Nephron (organoid): Measurements from ENCODE around the gene BTBD9.

Experiments used
- H3K27ac Mint-ChIP-seq, 3 experiments: 2 replicates each; pipeline ENCODE4 v1.8.0; 2020; ENCODE audit warnings: mixed read lengths in 3 of 3, mild to moderate bottlenecking in 2 of 3, moderate library complexity in 1 of 3
- H3K27me3 Mint-ChIP-seq: 2 replicates; pipeline ENCODE4 v1.8.0; 2021; ENCODE audit warnings: low read depth, mild to moderate bottlenecking, moderate library complexity, mixed read lengths
- H3K36me3 Mint-ChIP-seq: 2 replicates; pipeline ENCODE4 v1.8.0; 2020; ENCODE audit warnings: low read depth, mixed read lengths
- H3K4me1 Mint-ChIP-seq: 2 replicates; pipeline ENCODE4 v1.8.0; 2020; ENCODE audit warnings: mixed read lengths
- H3K4me3 Mint-ChIP-seq, 3 experiments: 2 replicates each; pipeline ENCODE4 v1.8.0; 2020; ENCODE audit warnings: mild to moderate bottlenecking in 3 of 3, mixed read lengths in 3 of 3, moderate library complexity in 2 of 3
- H3K9me3 Mint-ChIP-seq: 2 replicates; pipeline ENCODE4 v1.8.0; 2020; ENCODE audit warnings: mixed read lengths
- CTCF ChIP-seq, 3 experiments: fragments of 200-600 bp; sonication (generic); IDR thresholded peaks; one replicate each; pipeline ENCODE4 v1.5.0; 2021; ENCODE audit warnings: antibody characterized with exemption in 3 of 3; ENCODE audit not compliant: unreplicated experiment in 3 of 3

The BTBD9 gene

GRCh38 chr6:38151580-38152500, 487.9 kb downstream of the BTBD9 start:
- TF ChIP-seq CTCF (IDR thresholded peaks at IDR 0.05; ENCODE audit: unreplicated experiment in 3 of 3): no peak
- Mint-ChIP-seq H3K36me3 (peaks cover 13% of the 10 kb centered on the region), H3K27me3 (no peaks in the 10 kb centered on the region), H3K9me3 (no peaks in the 10 kb centered on the region), H3K4me1 (peaks cover 56% of the 10 kb centered on the region), H3K27ac (no peak overlapping the region), H3K4me3 (no peak overlapping the region)

GRCh38 chr6:38150681-38151296, 488.9 kb downstream of the BTBD9 start:
- H3K36me3 Mint-ChIP-seq: peaks cover 10% of the 10 kb centered on the region

GRCh38 chr6:38150021-38150420, 489.7 kb downstream of the BTBD9 start:
- Mint-ChIP-seq H3K4me1 (peaks cover 57% of the 10 kb centered on the region), H3K36me3 (peaks cover 10% of the 10 kb centered on the region), H3K27me3 (no peaks in the 10 kb centered on the region), H3K27ac (peak overlapping the region in 1 of 3 experiments; percentile 13), H3K4me3 (no peak overlapping the region), H3K9me3 (no peaks in the 10 kb centered on the region)
- no peak for TF ChIP-seq CTCF (IDR thresholded peaks at IDR 0.05; ENCODE audit: unreplicated experiment in 3 of 3)

More at GRCh38 chr6:38150681-38151296, 488.9 kb downstream of the BTBD9 start:
- Mint-ChIP-seq H3K4me1 (peaks cover 61% of the 10 kb centered on the region), H3K9me3 (no peaks in the 10 kb centered on the region), H3K27ac (no peak overlapping the region), H3K27me3 (no peaks in the 10 kb centered on the region), H3K4me3 (no peak overlapping the region)
- no peak for TF ChIP-seq CTCF (IDR thresholded peaks at IDR 0.05; ENCODE audit: unreplicated experiment in 3 of 3)

- Mint-ChIP-seq H3K4me3 (no peak overlapping the region), H3K27me3 (no peaks in the 10 kb centered on the region), H3K36me3 (peaks cover 10% of the 10 kb centered on the region), H3K4me1 (peaks cover 52% of the 10 kb centered on the region), H3K27ac (peak overlapping the region in 1 of 3 experiments; percentile 13), H3K9me3 (no peaks in the 10 kb centered on the region)
- no peak for TF ChIP-seq CTCF (IDR thresholded peaks at IDR 0.05; ENCODE audit: unreplicated experiment in 3 of 3)
Observed at GRCh38 chr6:38149531-38149930, 490.2 kb downstream of the BTBD9 start.

GRCh38 chr6:38148606-38149005, 491.1 kb downstream of the BTBD9 start:
- H3K4me3 Mint-ChIP-seq: no peak overlapping the region
- no peaks in the 10 kb centered on the region for H3K27me3 Mint-ChIP-seq
- peak overlapping the region in 1 of 3 experiments; percentile 19 for H3K27ac Mint-ChIP-seq
- H3K36me3 Mint-ChIP-seq: peaks cover 10% of the 10 kb centered on the region
- H3K4me1 Mint-ChIP-seq: peaks cover 54% of the 10 kb centered on the region
- TF ChIP-seq CTCF (IDR thresholded peaks at IDR 0.05; ENCODE audit: unreplicated experiment in 3 of 3): no peak
- H3K9me3 Mint-ChIP-seq: no peaks in the 10 kb centered on the region
